MCF 10A (cell line): ENCODE data around the gene MOB2. TPM values are rescaled to one million over a fixed set of nuclear protein-coding genes. Genes with fewer than 3 reads are reported as not detected.

Experiments used
- BruUV-seq: library from RNA; stranded (reverse); fragments of 400-500 nt; replicated peaks from 2 replicates; lab custom pipeline; 2021; lab: Mats Ljungman, UMichigan
- CTCF ChIA-PET: fragments of 300-600 bp; sonication (Branson Sonifier 250); formaldehyde crosslinking; extraction: SDS; loops from one replicate; lab custom pipeline; 2021; ENCODE audit warnings: antibody characterized with exemption, inconsistent platforms; lab: Yijun Ruan, JAX
- POLR2A ChIA-PET: fragments of 300-600, 350-650 bp; sonication (Branson Sonifier 250); formaldehyde crosslinking; extraction: SDS; loops from one replicate; lab custom pipeline; 2020; ENCODE audit warnings: antibody characterized with exemption, inconsistent platforms; lab: Yijun Ruan, JAX
- DNase-seq: peaks from one replicate; pipeline ENCODE4 v3.0.0-alpha.2; 2018; ENCODE audit not compliant: unreplicated experiment
- H3K27ac Mint-ChIP-seq: one replicate; pipeline ENCODE4 v1.8.0; 2022; ENCODE audit warnings: mild to moderate bottlenecking, low read depth, mixed read lengths; ENCODE audit not compliant: unreplicated experiment
- H3K27me3 Mint-ChIP-seq: one replicate; pipeline ENCODE4 v1.8.0; 2022; ENCODE audit warnings: mixed read lengths; ENCODE audit not compliant: insufficient read depth, unreplicated experiment
- H3K36me3 Mint-ChIP-seq: one replicate; pipeline ENCODE4 v1.8.0; 2022; ENCODE audit warnings: mild to moderate bottlenecking, moderate library complexity, mixed read lengths; ENCODE audit not compliant: insufficient read depth, unreplicated experiment
- H3K4me1 Mint-ChIP-seq: one replicate; pipeline ENCODE4 v1.8.0; 2022; ENCODE audit warnings: mixed read lengths; ENCODE audit not compliant: insufficient read depth, unreplicated experiment
- H3K4me3 Mint-ChIP-seq: one replicate; pipeline ENCODE4 v1.8.0; 2022; ENCODE audit warnings: mild to moderate bottlenecking, moderate library complexity, mixed read lengths; ENCODE audit not compliant: unreplicated experiment
- H3K9me3 Mint-ChIP-seq: one replicate; pipeline ENCODE4 v1.8.0; 2022; ENCODE audit warnings: mixed read lengths; ENCODE audit not compliant: unreplicated experiment
- CTCF ChIP-seq: fragments of 200-600 bp; IDR thresholded peaks from one replicate; pipeline ENCODE4 v1.8.0; 2022; ENCODE audit warnings: antibody characterized with exemption, mild to moderate bottlenecking; ENCODE audit not compliant: unreplicated experiment
- intact Hi-C: fragments of 100-400 bp; cut with micrococcal nuclease; formaldehyde crosslinking; loops from 2 replicates; pipeline ENCODE4 v1.14.1; 2022
- total RNA-seq: library from RNA; stranded (reverse); gene quantifications from 2 replicates; pipeline ENCODE4 v1.2.3, GENCODE V29; 2022

Gene MOB2
- total RNA-seq, 1 experiment from 2014 or later, result 20.2 TPM

GRCh38 chr11:1457326-1457680, 29.3 kb downstream of the MOB2 start:
- Mint-ChIP-seq H3K4me3 (no peak overlapping the region), H3K4me1 (no peaks in the 10 kb centered on the region), H3K27ac (no peak overlapping the region), H3K36me3 (no peaks in the 10 kb centered on the region), H3K9me3 (no peaks in the 10 kb centered on the region), H3K27me3 (no peaks in the 10 kb centered on the region)
- CTCF ChIA-PET, result no interaction called here
- POLR2A ChIA-PET, result no interaction called here
- DNase-seq, result no peak
- no peak for TF ChIP-seq CTCF
- intact Hi-C loops, result no loop called here
- no TSS peak for BruUV-seq

GRCh38 chr11:1456596-1457325, 29.8 kb downstream of the MOB2 start:
- no peak for DNase-seq
- intact Hi-C loops, result no loop called here
- Mint-ChIP-seq H3K9me3 (no peaks in the 10 kb centered on the region), H3K27me3 (no peaks in the 10 kb centered on the region), H3K4me1 (no peaks in the 10 kb centered on the region), H3K36me3 (no peaks in the 10 kb centered on the region), H3K27ac (no peak overlapping the region), H3K4me3 (no peak overlapping the region)
- BruUV-seq, result no TSS peak
- CTCF ChIA-PET, result no interaction called here
- POLR2A ChIA-PET, result interaction anchor here (0.7 kb wide), 1 partner anchor 55 kb away, joined by 3 read pairs; no protein-coding TSS in a partner anchor
- no peak for TF ChIP-seq CTCF

GRCh38 chr11:1456176-1456575, 30.4 kb downstream of the MOB2 start:
- intact Hi-C loops, result no loop called here
- no peak for DNase-seq
- BruUV-seq, result no TSS peak
- Mint-ChIP-seq H3K9me3 (no peaks in the 10 kb centered on the region), H3K27ac (no peak overlapping the region), H3K27me3 (no peaks in the 10 kb centered on the region), H3K4me1 (no peaks in the 10 kb centered on the region), H3K4me3 (no peak overlapping the region), H3K36me3 (no peaks in the 10 kb centered on the region)
- ChIA-PET CTCF (no interaction called here), POLR2A (interaction anchor here (0.7 kb wide), 1 partner anchor 55 kb away, joined by 3 read pairs; no protein-coding TSS in a partner anchor)
- TF ChIP-seq CTCF, result no peak

GRCh38 chr11:1455763-1456060, 30.9 kb downstream of the MOB2 start:
- TF ChIP-seq CTCF, result no peak
- no peaks in the 10 kb centered on the region for H3K27me3 Mint-ChIP-seq
- H3K36me3 Mint-ChIP-seq, result no peaks in the 10 kb centered on the region
- CTCF ChIA-PET, result no interaction called here
- POLR2A ChIA-PET, result interaction anchor here (0.7 kb wide), 1 partner anchor 56 kb away, joined by 3 read pairs; no protein-coding TSS in a partner anchor
- H3K4me1 Mint-ChIP-seq, result no peaks in the 10 kb centered on the region
- no peaks in the 10 kb centered on the region for H3K9me3 Mint-ChIP-seq
- DNase-seq, result no peak
- intact Hi-C loops, result no loop called here
- H3K27ac Mint-ChIP-seq, result no peak overlapping the region
- BruUV-seq, result no TSS peak
- H3K4me3 Mint-ChIP-seq, result no peak overlapping the region
